CD14-positive monocyte (primary cell): ENCODE data around the gene BCO1. TPM values are rescaled to one million over a fixed set of nuclear protein-coding genes. Genes with fewer than 3 reads are reported as not detected.

Experiments used
- DNase-seq, 3 donors: peaks; one replicate each; pipeline ENCODE4 v3.0.0-alpha.2; 2011 to 2022
- H2AFZ ChIP-seq: 2 replicates; pipeline ENCODE4 v1.6.0; 2012; ENCODE audit warnings: mild to moderate bottlenecking, low read depth, low read length, inconsistent platforms; ENCODE audit not compliant: insufficient read depth, poor library complexity, severe bottlenecking
- H3K27ac ChIP-seq, 2 donors: 1 replicate in 1 of 2; 2 replicates in 1 of 2; pipeline ENCODE4 v1.5.1; 2012 to 2013; ENCODE audit warnings: low read length in 2 of 2, control low read depth in 1 of 2, inconsistent platforms in 1 of 2, low read depth in 1 of 2, mild to moderate bottlenecking in 1 of 2
- H3K27me3 ChIP-seq, 2 donors: one replicate each; pipeline versions ENCODE4 v1.6.0 to v1.6.1; 2011 to 2013; ENCODE audit warnings: low read length in 2 of 2; ENCODE audit not compliant: control insufficient read depth in 2 of 2, insufficient read depth in 2 of 2
- H3K36me3 ChIP-seq, 2 donors: replicated peaks in 1 of 2; 1 replicate in 1 of 2; 2 replicates in 1 of 2; pipeline versions ENCODE4 v1.5.1 to v1.6.1; 2012 to 2013; ENCODE audit warnings: low read length in 2 of 2, control low read depth in 1 of 2, inconsistent platforms in 1 of 2, mild to moderate bottlenecking in 1 of 2; ENCODE audit not compliant: insufficient read depth in 2 of 2, control insufficient read depth in 1 of 2
- H3K4me1 ChIP-seq, 2 donors: 1 replicate in 1 of 2; 2 replicates in 1 of 2; pipeline versions ENCODE4 v1.5.1 to v1.6.1; 2012 to 2013; ENCODE audit warnings: low read length in 2 of 2, control low read depth in 1 of 2, inconsistent platforms in 1 of 2, mild to moderate bottlenecking in 1 of 2, moderate library complexity in 1 of 2; ENCODE audit not compliant: insufficient read depth in 2 of 2, control insufficient read depth in 1 of 2
- H3K4me2 ChIP-seq: replicated peaks from 2 replicates; pipeline ENCODE3; 2012; ENCODE audit warnings: low read length, moderate library complexity, mild to moderate bottlenecking; ENCODE audit not compliant: poor library complexity, severe bottlenecking; ENCODE audit errors: extremely low read depth
- H3K4me3 ChIP-seq, 3 experiments: fragments of 200-600 bp in 1 of 3; sonication (generic) in 1 of 3; replicated peaks in 1 of 3; 1 replicate in 2 of 3; 2 replicates in 1 of 3; pipeline ENCODE4 v1.5.1; 2011 to 2013; ENCODE audit warnings: low read length in 3 of 3, mild to moderate bottlenecking in 3 of 3, control low read depth in 2 of 3, low read depth in 2 of 3, inconsistent platforms in 1 of 3, moderate library complexity in 1 of 3
- H3K79me2 ChIP-seq: 2 replicates; pipeline ENCODE4 v1.6.0; 2012; ENCODE audit warnings: mild to moderate bottlenecking, control low read depth, inconsistent platforms, low read length, moderate library complexity; ENCODE audit not compliant: insufficient read depth
- H3K9ac ChIP-seq: 2 replicates; pipeline ENCODE4 v1.6.0; 2017; ENCODE audit warnings: low read length, mild to moderate bottlenecking; ENCODE audit not compliant: insufficient read depth, poor library complexity, severe bottlenecking
- H3K9me3 ChIP-seq, 2 donors: replicated peaks in 1 of 2; 1 replicate in 1 of 2; 2 replicates in 1 of 2; pipeline versions ENCODE4 v1.5.1 to v1.6.1; 2012 to 2013; ENCODE audit warnings: low read length in 2 of 2, control low read depth in 1 of 2; ENCODE audit not compliant: control insufficient read depth in 1 of 2, insufficient read depth in 1 of 2
- H4K20me1 ChIP-seq: 2 replicates; pipeline ENCODE4 v1.6.0; 2012; ENCODE audit warnings: mild to moderate bottlenecking, low read length, control low read depth, moderate library complexity; ENCODE audit not compliant: insufficient read depth
- H3K27ac Mint-ChIP-seq, 7 donors: one replicate each; pipeline ENCODE4 v1.8.0; 2020; ENCODE audit warnings: mild to moderate bottlenecking in 7 of 7, mixed read lengths in 7 of 7, moderate library complexity in 6 of 7, inconsistent platforms in 2 of 7
- H3K27me3 Mint-ChIP-seq, 3 donors: one replicate each; pipeline ENCODE4 v1.8.0; 2021 to 2022; ENCODE audit warnings: low read depth in 3 of 3, mild to moderate bottlenecking in 3 of 3, mixed read lengths in 3 of 3, moderate library complexity in 3 of 3, inconsistent platforms in 1 of 3
- H3K36me3 Mint-ChIP-seq, 2 donors: one replicate each; pipeline ENCODE4 v1.8.0; 2020; ENCODE audit warnings: mixed read lengths in 2 of 2, inconsistent platforms in 1 of 2, mild to moderate bottlenecking in 1 of 2
- H3K4me1 Mint-ChIP-seq: one replicate; pipeline ENCODE4 v1.8.0; 2020; ENCODE audit warnings: mild to moderate bottlenecking, mixed read lengths
- H3K4me3 Mint-ChIP-seq, 2 donors: one replicate each; pipeline ENCODE4 v1.8.0; 2020; ENCODE audit warnings: mild to moderate bottlenecking in 2 of 2, mixed read lengths in 2 of 2, moderate library complexity in 1 of 2
- H3K9me3 Mint-ChIP-seq, 7 donors: one replicate each; pipeline ENCODE4 v1.8.0; 2020 to 2022; ENCODE audit warnings: mixed read lengths in 7 of 7, mild to moderate bottlenecking in 6 of 7, moderate library complexity in 6 of 7, inconsistent platforms in 2 of 7
- WGBS: methylation state at CpG from one replicate; pipeline ENCODE4 v1.1.5; 2013; ENCODE audit warnings: missing lambda C conversion rate; ENCODE audit not compliant: insufficient coverage; 5-methylcytosine and 5-hydroxymethylcytosine counted together
- intact Hi-C, 2 donors: fragments of 100-400 bp; cut with micrococcal nuclease; formaldehyde crosslinking; loops; one replicate each; pipeline versions ENCODE4 v1.15.0 to v1.15.1; 2023
- polyA plus RNA-seq, 3 donors: library from polyadenylated mRNA; depleted of rRNA in 1 of 3; unstranded in 2 of 3; stranded (reverse) in 1 of 3; fragments of 300-500 nt in 2 of 3; fragments of >200 nt in 1 of 3; fragmentation: Illumina TruSeq in 2 of 3; gene quantifications; 1 replicate in 2 of 3; 2 replicates in 1 of 3; pipeline ENCODE4 v1.2.3, GENCODE V29; 2012 to 2021
- TF ChIP-seq, protein P1 (sequence below): fragments of 200-600 bp; IDR thresholded peaks from one replicate; pipeline ENCODE4 v1.8.0; 2022; ENCODE audit warnings: antibody characterized with exemption, mild to moderate bottlenecking

The BCO1 gene
- polyA plus RNA-seq, 3 donors, result not detected

DNA sequence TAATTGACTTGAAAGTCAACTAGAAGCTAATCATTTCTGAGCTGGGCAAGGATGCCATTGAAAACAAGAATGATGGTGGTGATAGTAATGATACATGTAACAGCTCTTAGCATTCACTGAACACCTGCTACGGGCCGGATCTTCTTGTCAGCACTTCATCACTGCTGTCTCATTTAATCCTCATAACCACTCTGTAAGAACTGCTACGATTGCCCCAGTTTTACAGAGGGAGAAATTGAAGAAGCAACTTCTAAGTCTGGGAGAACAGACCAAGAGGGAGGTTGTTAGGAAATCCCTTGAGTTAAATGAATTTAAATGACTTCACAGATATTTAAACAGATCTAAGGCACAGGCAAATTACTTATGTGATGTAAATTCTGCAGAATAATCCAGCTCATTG is 69.3 kb downstream of the BCO1 start:
- Histone ChIP-seq H3K9me3 (no peaks in the 10 kb centered on the region), H3K27me3 (no peaks in the 10 kb centered on the region), H3K9ac (no peak overlapping the region), H3K36me3 (no peaks in the 10 kb centered on the region), H3K4me1 (no peaks in the 10 kb centered on the region), H3K4me2 (no peak overlapping the region), H4K20me1 (peaks cover 4% of the 10 kb centered on the region), H3K27ac (no peak overlapping the region), H3K79me2 (peaks cover 11% of the 10 kb centered on the region), H3K4me3 (no peak overlapping the region), H2AFZ (no peak overlapping the region)
- WGBS, result no CpG with 5 or more reads among the region's 3 CpGs
- no peak overlapping the region for H3K4me3 Mint-ChIP-seq
- H3K27me3 Mint-ChIP-seq, result peaks cover 0 to 4% (median 1%) of the 10 kb centered on the region in 3 donors
- H3K36me3 Mint-ChIP-seq, result peaks cover 2 to 5% of the 10 kb centered on the region in 2 donors
- DNase-seq, result no peak
- no peaks in the 10 kb centered on the region for H3K9me3 Mint-ChIP-seq
- no peak overlapping the region for H3K27ac Mint-ChIP-seq
- TF ChIP-seq, protein P1, sequence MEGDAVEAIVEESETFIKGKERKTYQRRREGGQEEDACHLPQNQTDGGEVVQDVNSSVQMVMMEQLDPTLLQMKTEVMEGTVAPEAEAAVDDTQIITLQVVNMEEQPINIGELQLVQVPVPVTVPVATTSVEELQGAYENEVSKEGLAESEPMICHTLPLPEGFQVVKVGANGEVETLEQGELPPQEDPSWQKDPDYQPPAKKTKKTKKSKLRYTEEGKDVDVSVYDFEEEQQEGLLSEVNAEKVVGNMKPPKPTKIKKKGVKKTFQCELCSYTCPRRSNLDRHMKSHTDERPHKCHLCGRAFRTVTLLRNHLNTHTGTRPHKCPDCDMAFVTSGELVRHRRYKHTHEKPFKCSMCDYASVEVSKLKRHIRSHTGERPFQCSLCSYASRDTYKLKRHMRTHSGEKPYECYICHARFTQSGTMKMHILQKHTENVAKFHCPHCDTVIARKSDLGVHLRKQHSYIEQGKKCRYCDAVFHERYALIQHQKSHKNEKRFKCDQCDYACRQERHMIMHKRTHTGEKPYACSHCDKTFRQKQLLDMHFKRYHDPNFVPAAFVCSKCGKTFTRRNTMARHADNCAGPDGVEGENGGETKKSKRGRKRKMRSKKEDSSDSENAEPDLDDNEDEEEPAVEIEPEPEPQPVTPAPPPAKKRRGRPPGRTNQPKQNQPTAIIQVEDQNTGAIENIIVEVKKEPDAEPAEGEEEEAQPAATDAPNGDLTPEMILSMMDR, result no peak
- intact Hi-C loops, result no loop called here
- peaks cover 5% of the 10 kb centered on the region for H3K4me1 Mint-ChIP-seq

DNA sequence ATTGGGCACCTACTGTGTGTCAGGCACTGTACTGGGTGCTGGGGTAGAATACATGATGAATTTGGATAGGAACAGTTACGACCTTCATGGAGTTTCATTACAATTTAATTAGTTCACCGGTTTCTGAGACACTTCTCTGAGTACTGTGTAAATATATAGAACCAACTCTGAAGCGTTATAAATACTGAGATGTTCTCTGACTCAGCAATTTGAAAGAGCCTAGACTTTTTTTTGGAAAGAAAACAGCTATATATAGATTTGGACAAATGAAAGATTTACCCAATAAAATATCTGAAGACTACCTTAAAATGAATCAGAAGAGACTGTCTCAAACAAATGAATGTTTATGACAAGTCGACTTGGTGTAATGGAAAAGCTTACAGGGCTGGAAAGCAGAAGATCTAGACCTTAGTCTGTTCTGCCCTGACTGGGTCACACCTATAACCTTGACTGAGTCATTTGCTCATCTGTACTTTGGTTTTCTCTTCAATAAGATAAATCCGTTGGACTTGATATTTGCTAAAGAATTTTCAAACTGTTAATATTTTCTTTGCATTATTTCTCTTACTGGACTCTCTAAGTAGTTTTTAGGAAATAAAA is 71.7 kb downstream of the BCO1 start:
- no peaks in the 10 kb centered on the region for H3K36me3 ChIP-seq
- no peak overlapping the region for H3K27ac ChIP-seq
- DNase-seq, result no peak
- peaks cover 8 to 16% of the 10 kb centered on the region in 2 donors for H3K4me1 ChIP-seq
- no peaks in the 10 kb centered on the region for H3K27me3 ChIP-seq
- H4K20me1 ChIP-seq, result peaks cover 4% of the 10 kb centered on the region
- no peak overlapping the region for H3K4me2 ChIP-seq
- Mint-ChIP-seq H3K36me3 (peaks cover 2 to 5% of the 10 kb centered on the region in 2 donors), H3K9me3 (no peaks in the 10 kb centered on the region), H3K27me3 (no peaks in the 10 kb centered on the region), H3K4me1 (peaks cover 19% of the 10 kb centered on the region), H3K27ac (no peak overlapping the region), H3K4me3 (no peak overlapping the region)
- intact Hi-C loops, result loop anchor here in 1 of 2 donors (10.0 kb wide), 2 partner anchors 215 to 305 kb away; partner anchors contain the start of genes CENPN, CMC2 and GCSH
- no peak overlapping the region for H3K4me3 ChIP-seq
- H3K9me3 ChIP-seq, result no peaks in the 10 kb centered on the region
- H2AFZ ChIP-seq, result no peak overlapping the region
- peaks cover 29% of the 10 kb centered on the region for H3K79me2 ChIP-seq
- 93% methylated on average over 2 of the region's 5 CpGs for WGBS
- TF ChIP-seq, protein P1, result no peak
- H3K9ac ChIP-seq, result no peak overlapping the region
